IMR-90 (cell line): ENCODE results near the gene AQP9. TPM values are rescaled to one million over a fixed set of nuclear protein-coding genes. Genes with fewer than 3 reads are reported as not detected.

Experiments used
- ATAC-seq: fragments of 200-7000 bp; cut with Tn5 transposase; 2 replicates; pipeline ENCODE4 v1.9.1; 2020; ENCODE audit warnings: low read depth, mild to moderate bottlenecking, moderate library complexity
- BruUV-seq: library from RNA; stranded (reverse); fragments of 400-500 nt; replicated peaks from 2 replicates; lab custom pipeline; 2021; lab: Mats Ljungman, UMichigan
- CTCF ChIA-PET: fragments of 300-600 bp; formaldehyde crosslinking; extraction: SDS; loops from one replicate; lab custom pipeline; 2021; ENCODE audit warnings: antibody characterized with exemption; lab: Yijun Ruan, JAX
- POLR2A ChIA-PET: fragments of 300-600 bp; sonication (Branson Sonifier 250); formaldehyde crosslinking; loops from one replicate; lab custom pipeline; 2022; ENCODE audit warnings: antibody characterized with exemption; ENCODE audit not compliant: unreplicated experiment; lab: Charles Lee
- DNase-seq: peaks from one replicate; pipeline ENCODE4 v3.0.0; 2013
- H2AFZ ChIP-seq: replicated peaks from 2 replicates; pipeline ENCODE3; 2013; ENCODE audit warnings: low read length, mild to moderate bottlenecking; ENCODE audit not compliant: poor library complexity
- H2AK5ac ChIP-seq: 2 replicates; pipeline ENCODE4 v1.6.1; 2013; ENCODE audit warnings: low read depth, low read length, inconsistent platforms
- H2AK9ac ChIP-seq: replicated peaks from 2 replicates; pipeline ENCODE3; 2013; ENCODE audit warnings: mild to moderate bottlenecking, low read depth, low read length, moderate library complexity; ENCODE audit not compliant: poor library complexity
- H2BK120ac ChIP-seq: 2 replicates; pipeline ENCODE4 v1.6.1; 2013; ENCODE audit warnings: low read depth, low read length, inconsistent platforms
- H2BK15ac ChIP-seq: 3 replicates; pipeline ENCODE4 v1.6.1; 2013; ENCODE audit warnings: low read depth, low read length, inconsistent platforms
- H2BK20ac ChIP-seq: 2 replicates; pipeline ENCODE4 v1.6.1; 2013; ENCODE audit warnings: low read depth, mild to moderate bottlenecking, inconsistent platforms, low read length, moderate library complexity
- H2BK5ac ChIP-seq: 2 replicates; pipeline ENCODE4 v1.6.1; 2013; ENCODE audit warnings: mild to moderate bottlenecking, low read depth, low read length, inconsistent platforms; ENCODE audit not compliant: poor library complexity, severe bottlenecking
- H3K14ac ChIP-seq: replicated peaks from 2 replicates; pipeline ENCODE4 v1.6.1; 2013; ENCODE audit warnings: low read depth, low read length, inconsistent platforms
- H3K18ac ChIP-seq: 2 replicates; pipeline ENCODE4 v1.6.1; 2013; ENCODE audit warnings: low read depth, low read length, control low read depth
- H3K23ac ChIP-seq: 2 replicates; pipeline ENCODE4 v1.6.1; 2013; ENCODE audit warnings: low read depth, low read length, inconsistent platforms
- H3K27ac ChIP-seq: 2 replicates; pipeline ENCODE4 v1.5.1; 2013; ENCODE audit warnings: mild to moderate bottlenecking, control low read depth, low read length; ENCODE audit not compliant: insufficient read depth
- H3K27me3 ChIP-seq: 2 replicates; pipeline ENCODE4 v1.6.1; 2013; ENCODE audit warnings: low read length; ENCODE audit not compliant: control insufficient read depth, insufficient read depth
- H3K36me3 ChIP-seq: 2 replicates; pipeline ENCODE4 v1.6.1; 2013; ENCODE audit warnings: low read length, mixed read lengths; ENCODE audit not compliant: control insufficient read depth, insufficient read depth
- H3K4ac ChIP-seq: 2 replicates; pipeline ENCODE4 v1.6.1; 2013; ENCODE audit warnings: low read depth, low read length, inconsistent platforms
- H3K4me1 ChIP-seq: 2 replicates; pipeline ENCODE4 v1.6.1; 2013; ENCODE audit warnings: low read length, mixed read lengths; ENCODE audit not compliant: control insufficient read depth, insufficient read depth
- H3K4me2 ChIP-seq: 2 replicates; pipeline ENCODE4 v1.6.1; 2013; ENCODE audit warnings: low read depth, mild to moderate bottlenecking, control low read depth, low read length, moderate library complexity
- H3K4me3 ChIP-seq: 2 replicates; pipeline ENCODE4 v1.5.1; 2013; ENCODE audit warnings: low read depth, mild to moderate bottlenecking, control low read depth, low read length, moderate library complexity; ENCODE audit not compliant: insufficient read depth
- H3K56ac ChIP-seq: 2 replicates; pipeline ENCODE4 v1.6.1; 2013; ENCODE audit warnings: low read length, inconsistent platforms; ENCODE audit not compliant: insufficient read depth; ENCODE audit errors: extremely low read depth
- H3K79me1 ChIP-seq, 2 experiments: 2 replicates each; pipeline ENCODE4 v1.6.1; 2013; ENCODE audit warnings: low read length in 2 of 2, inconsistent platforms in 1 of 2, low read depth in 1 of 2
- H3K9ac ChIP-seq: 2 replicates; pipeline ENCODE4 v1.6.1; 2013; ENCODE audit warnings: low read depth, low read length, control low read depth
- H3K9me1 ChIP-seq: 2 replicates; pipeline ENCODE4 v1.6.1; 2013; ENCODE audit warnings: low read length, inconsistent platforms; ENCODE audit not compliant: insufficient read depth
- H3K9me3 ChIP-seq: 2 replicates; pipeline ENCODE4 v1.6.1; 2013; ENCODE audit warnings: low read length; ENCODE audit not compliant: control insufficient read depth, insufficient read depth
- H4K20me1 ChIP-seq: 2 replicates; pipeline ENCODE4 v1.6.1; 2013; ENCODE audit warnings: low read length, inconsistent platforms; ENCODE audit not compliant: insufficient read depth
- H4K5ac ChIP-seq: 2 replicates; pipeline ENCODE4 v1.6.1; 2013; ENCODE audit warnings: mild to moderate bottlenecking, low read depth, low read length, control low read depth
- H4K8ac ChIP-seq, 2 experiments: 2 replicates each; pipeline ENCODE4 v1.6.1; 2013; ENCODE audit warnings: low read depth in 2 of 2, low read length in 2 of 2, control low read depth in 1 of 2, inconsistent platforms in 1 of 2
- H4K91ac ChIP-seq: 2 replicates; pipeline ENCODE4 v1.6.1; 2013; ENCODE audit warnings: low read depth, low read length, inconsistent platforms; ENCODE audit not compliant: insufficient read depth
- BHLHE40 ChIP-seq: fragments of 150-350 bp; IDR thresholded peaks from 2 replicates; pipeline ENCODE4 v1.6.1; 2016; ENCODE audit warnings: mild to moderate bottlenecking, low read depth, low read length
- CEBPB ChIP-seq: IDR thresholded peaks from 2 replicates; pipeline ENCODE4 v1.6.1; 2012; ENCODE audit warnings: low read depth, low read length, improper control_type of control experiment
- CHD1 ChIP-seq: IDR thresholded peaks from 2 replicates; pipeline ENCODE4 v1.6.1; 2012; ENCODE audit warnings: low read depth, low read length, improper control_type of control experiment
- CTCF ChIP-seq: conservative IDR thresholded peaks from 2 replicates; pipeline ENCODE4 v1.5.1; 2012; ENCODE audit warnings: mild to moderate bottlenecking, low read depth, low read length, improper control_type of control experiment
- ELK1 ChIP-seq: fragments of 150-350 bp; IDR thresholded peaks from 2 replicates; pipeline ENCODE4 v1.6.1; 2016; ENCODE audit warnings: low read depth, mild to moderate bottlenecking, low read length, moderate library complexity, borderline replicate concordance
- FOS ChIP-seq: fragments of 150-350 bp; IDR thresholded peaks from 2 replicates; pipeline ENCODE4 v1.6.1; 2016; ENCODE audit warnings: low read depth, low read length
- MAFK ChIP-seq: IDR thresholded peaks from 2 replicates; pipeline ENCODE4 v1.6.1; 2012; ENCODE audit warnings: low read depth, low read length, improper control_type of control experiment
- MAZ ChIP-seq: IDR thresholded peaks from 2 replicates; pipeline ENCODE4 v1.6.1; 2012; ENCODE audit warnings: low read depth, mild to moderate bottlenecking, low read length, improper control_type of control experiment, moderate library complexity, borderline replicate concordance
- MXI1 ChIP-seq: IDR thresholded peaks from 2 replicates; pipeline ENCODE4 v1.6.1; 2012; ENCODE audit warnings: low read depth, mild to moderate bottlenecking, low read length, moderate library complexity, borderline replicate concordance
- NFE2L2 ChIP-seq: fragments of 150-350 bp; IDR thresholded peaks from 2 replicates; pipeline ENCODE4 v1.6.1; 2016; ENCODE audit warnings: low read depth, mild to moderate bottlenecking, low read length
- POLR2A ChIP-seq: IDR thresholded peaks from 2 replicates; pipeline ENCODE4 v1.6.1; 2012; ENCODE audit warnings: mild to moderate bottlenecking, low read depth, low read length
- RAD21 ChIP-seq: IDR thresholded peaks from 2 replicates; pipeline ENCODE4 v1.6.1; 2012; ENCODE audit warnings: low read length, improper control_type of control experiment
- RCOR1 ChIP-seq: IDR thresholded peaks from 2 replicates; pipeline ENCODE4 v1.6.1; 2012; ENCODE audit warnings: mild to moderate bottlenecking, low read length, improper control_type of control experiment; ENCODE audit not compliant: insufficient replicate concordance
- RFX5 ChIP-seq: IDR thresholded peaks from 2 replicates; pipeline ENCODE4 v1.8.0; 2012; ENCODE audit warnings: low read depth, mild to moderate bottlenecking, low read length, moderate library complexity
- SMC3 ChIP-seq: fragments of 150-350 bp; IDR thresholded peaks from 2 replicates; pipeline ENCODE4 v1.6.1; 2016; ENCODE audit warnings: low read depth, mild to moderate bottlenecking, antibody characterized with exemption, low read length, moderate library complexity
- USF2 ChIP-seq: fragments of 150-350 bp; IDR thresholded peaks from 2 replicates; pipeline ENCODE4 v1.6.1; 2017; ENCODE audit warnings: mild to moderate bottlenecking, antibody characterized with exemption, low read length, low read depth
- WGBS, 2 experiments: methylation state at CpG; one replicate each; pipeline versions ENCODE4 v1.1.5 to v1.1.7; 2013; ENCODE audit warnings: missing lambda C conversion rate in 2 of 2; ENCODE audit not compliant: insufficient read length in 1 of 2; ENCODE audit errors: extremely low coverage in 2 of 2; 5-methylcytosine and 5-hydroxymethylcytosine counted together
- dilution Hi-C: fragments of 300-500 bp; cut with HindIII; formaldehyde crosslinking; loops from one replicate; pipeline ENCODE4 v1.14.3; 2018; ENCODE audit warnings: low sequenced_read_pairs; ENCODE audit not compliant: unreplicated experiment
- in situ Hi-C: fragments of 300-500 bp; cut with MboI; formaldehyde crosslinking; loops from 3 replicates; pipeline ENCODE4 v1.14.3; 2019; ENCODE audit warnings: low sequenced_read_pairs, inconsistent platforms, mixed read lengths
- intact Hi-C: fragments of 100-400 bp; cut with micrococcal nuclease; formaldehyde crosslinking; loops from 2 replicates; pipeline ENCODE4 v1.10.0; 2022
- polyA plus RNA-seq, 3 experiments: library from polyadenylated mRNA; depleted of rRNA; stranded (reverse); fragments of >200 nt; gene quantifications; 2 replicates each; pipeline ENCODE4 v1.2.3, GENCODE V29; 2012; ENCODE audit warnings: low replicate concordance in 1 of 3
- total RNA-seq: library from RNA; depleted of rRNA; stranded (reverse); fragments of >200 nt; gene quantifications from 2 replicates; pipeline ENCODE4 v1.2.3, GENCODE V29; 2012

Gene AQP9
- total and polyA plus RNA-seq, 2 of the 4 experiments (the other 2 are of a cell fraction) = not detected

- WGBS, 2 experiments = 100% methylated on average over 1 of the region's 8 CpGs; no CpG with 5 or more reads in 1 of the 2 experiments
- H3K9me3 ChIP-seq = no peaks in the 10 kb centered on the region
- H2BK20ac ChIP-seq = no peak overlapping the region
- no peak overlapping the region for H3K14ac ChIP-seq
- TF ChIP-seq USF2 (no peak), SMC3 (no peak), POLR2A (no peak), MAFK (no peak), NFE2L2 (no peak), RFX5 (no peak), FOS (no peak), CEBPB (no peak), MXI1 (no peak), CTCF (no peak), ELK1 (no peak), RCOR1 (no peak), RAD21 (no peak), CHD1 (no peak), MAZ (no peak), BHLHE40 (no peak)
- no peak overlapping the region for H4K5ac ChIP-seq
- no peak overlapping the region for H3K4ac ChIP-seq
- H3K4me1 ChIP-seq = no peaks in the 10 kb centered on the region
- H3K79me1 ChIP-seq = no peaks in the 10 kb centered on the region
- H3K27ac ChIP-seq = no peak overlapping the region
- no peaks in the 10 kb centered on the region for H3K9me1 ChIP-seq
- H4K20me1 ChIP-seq = no peaks in the 10 kb centered on the region
- no peak overlapping the region for H3K4me3 ChIP-seq
- H3K18ac ChIP-seq = no peak overlapping the region
- no peak overlapping the region for H2BK15ac ChIP-seq
- no peak overlapping the region for H2AFZ ChIP-seq
- in situ Hi-C loops = loop anchor here (10.0 kb wide), 1 partner anchor 315 kb away; no protein-coding TSS in a partner anchor
- dilution Hi-C loops = no loop called here
- no peak for ATAC-seq
- H2BK5ac ChIP-seq = no peak overlapping the region
- H4K91ac ChIP-seq = no peak overlapping the region
- H2AK9ac ChIP-seq = no peak overlapping the region
- no peaks in the 10 kb centered on the region for H3K36me3 ChIP-seq
- H3K27me3 ChIP-seq = peaks cover 8% of the 10 kb centered on the region
- intact Hi-C loops = loop anchor here (5.0 kb wide), 2 partner anchors 428 to 838 kb away; no protein-coding TSS in a partner anchor
- H3K4me2 ChIP-seq = no peak overlapping the region
- H2AK5ac ChIP-seq = no peak overlapping the region
- no peak overlapping the region for H2BK120ac ChIP-seq
- no TSS peak for BruUV-seq
- POLR2A ChIA-PET = no interaction called here
- no peak overlapping the region for H3K56ac ChIP-seq
- H3K9ac ChIP-seq = no peak overlapping the region
- CTCF ChIA-PET = interaction anchor here (1.1 kb wide), 1 partner anchor 11 kb away, joined by 3 read pairs; no protein-coding TSS in a partner anchor
- no peak overlapping the region for H3K23ac ChIP-seq
- DNase-seq = peak; percentile 19
- H4K8ac ChIP-seq = no peak overlapping the region
Measured at GRCh38 chr15:58179741-58180381, 41.7 kb downstream of the AQP9 start.
